ENCODE measurements around the gene MLLT3. TPM values are rescaled to one million over a fixed set of nuclear protein-coding genes. Genes with fewer than 3 reads are reported as not detected.

MLLT3 gene
- total and polyA plus RNA-seq, 8 donors = 6.5 to 48.7 (median 24.4) TPM

GRCh38 chr9:20396509-20396908 lies 225.8 kb downstream of the MLLT3 start:
- 89 to 98% (median 92%) methylated on average over 2 of the region's 2 CpGs for WGBS, 5 donors
- Histone ChIP-seq H3K4me1 (peaks cover 0 to 11% (median 0%) of the 10 kb centered on the region in 4 donors), H3K4me3 (no peak overlapping the region), H3K9me3 (no peaks in the 10 kb centered on the region), H3K36me3 (no peaks in the 10 kb centered on the region), H3K27ac (no peak overlapping the region), H3K27me3 (no peaks in the 10 kb centered on the region)
- no peak for DNase-seq
- intact Hi-C loops (cut with DNase I; ENCODE audit: low total_unique reads) = no loop called here
- TF ChIP-seq POLR2A (IDR thresholded peaks at IDR 0.05) = no peak
- TF ChIP-seq EP300 (IDR thresholded peaks at IDR 0.05) = no peak
- no peak for TF ChIP-seq POLR2AphosphoS5 (IDR thresholded peaks at IDR 0.05)
- TF ChIP-seq, protein P1, sequence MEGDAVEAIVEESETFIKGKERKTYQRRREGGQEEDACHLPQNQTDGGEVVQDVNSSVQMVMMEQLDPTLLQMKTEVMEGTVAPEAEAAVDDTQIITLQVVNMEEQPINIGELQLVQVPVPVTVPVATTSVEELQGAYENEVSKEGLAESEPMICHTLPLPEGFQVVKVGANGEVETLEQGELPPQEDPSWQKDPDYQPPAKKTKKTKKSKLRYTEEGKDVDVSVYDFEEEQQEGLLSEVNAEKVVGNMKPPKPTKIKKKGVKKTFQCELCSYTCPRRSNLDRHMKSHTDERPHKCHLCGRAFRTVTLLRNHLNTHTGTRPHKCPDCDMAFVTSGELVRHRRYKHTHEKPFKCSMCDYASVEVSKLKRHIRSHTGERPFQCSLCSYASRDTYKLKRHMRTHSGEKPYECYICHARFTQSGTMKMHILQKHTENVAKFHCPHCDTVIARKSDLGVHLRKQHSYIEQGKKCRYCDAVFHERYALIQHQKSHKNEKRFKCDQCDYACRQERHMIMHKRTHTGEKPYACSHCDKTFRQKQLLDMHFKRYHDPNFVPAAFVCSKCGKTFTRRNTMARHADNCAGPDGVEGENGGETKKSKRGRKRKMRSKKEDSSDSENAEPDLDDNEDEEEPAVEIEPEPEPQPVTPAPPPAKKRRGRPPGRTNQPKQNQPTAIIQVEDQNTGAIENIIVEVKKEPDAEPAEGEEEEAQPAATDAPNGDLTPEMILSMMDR (IDR thresholded peaks at IDR 0.05) = no peak

DNA sequence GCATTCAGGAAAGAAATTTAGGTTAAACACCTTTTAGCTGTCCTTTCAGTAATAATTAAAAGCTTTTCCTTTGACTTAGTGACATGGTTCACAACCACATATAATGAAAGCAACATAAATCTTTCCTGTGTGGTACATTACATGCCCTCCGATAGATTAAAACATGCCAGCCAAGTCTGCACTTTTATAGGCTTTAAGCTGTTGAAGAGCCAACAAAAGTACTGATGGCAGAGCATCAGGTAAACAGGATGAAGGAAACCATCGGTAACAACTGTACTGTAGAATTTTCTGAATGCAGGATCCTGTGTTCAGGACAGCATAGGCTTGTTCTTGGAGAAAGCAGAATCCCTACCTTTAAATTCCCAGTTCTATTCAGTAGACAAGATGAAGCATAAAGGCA lies 226.6 kb downstream of the MLLT3 start:
- intact Hi-C loops (cut with DNase I; ENCODE audit: low total_unique reads) = no loop called here
- no peaks in the 10 kb centered on the region for H3K9me3 ChIP-seq
- H3K4me1 ChIP-seq = peaks cover 0 to 11% (median 0%) of the 10 kb centered on the region in 4 donors
- no peak for DNase-seq
- no peak overlapping the region for H3K27ac ChIP-seq
- no peaks in the 10 kb centered on the region for H3K27me3 ChIP-seq
- 62 to 84% (median 73%) methylated on average over 2 of the region's 2 CpGs for WGBS, 5 donors
- H3K36me3 ChIP-seq = no peaks in the 10 kb centered on the region
- no peak overlapping the region for H3K4me3 ChIP-seq
- no peak for TF ChIP-seq POLR2A (IDR thresholded peaks at IDR 0.05)
- TF ChIP-seq EP300 (IDR thresholded peaks at IDR 0.05) = no peak
- TF ChIP-seq, protein P1 (IDR thresholded peaks at IDR 0.05) = no peak
- no peak for TF ChIP-seq POLR2AphosphoS5 (IDR thresholded peaks at IDR 0.05)

DNA sequence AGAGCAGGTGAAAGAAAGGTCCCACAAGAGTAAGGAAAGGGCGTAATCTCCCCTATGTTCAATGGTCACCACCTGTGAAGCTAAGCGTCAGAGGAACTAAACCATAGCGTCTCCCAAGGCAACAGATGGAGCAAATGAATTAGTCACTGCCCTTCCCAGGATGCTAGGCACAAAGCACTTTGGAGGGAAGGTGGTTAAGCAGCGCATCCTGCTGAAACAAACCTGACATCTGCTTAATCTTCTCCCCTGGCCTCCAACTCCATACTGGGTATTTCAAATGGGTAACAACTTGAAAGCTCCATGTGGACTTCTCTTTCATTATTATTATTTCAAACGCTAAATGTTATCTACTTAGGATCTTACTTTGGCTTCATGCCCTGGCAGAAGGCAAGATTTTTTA lies 227.3 kb downstream of the MLLT3 start:
- no peaks in the 10 kb centered on the region for H3K27me3 ChIP-seq
- no peaks in the 10 kb centered on the region for H3K36me3 ChIP-seq
- WGBS, 5 donors = 63 to 80% (median 76%) methylated on average over 5 of the region's 5 CpGs
- no peak overlapping the region for H3K4me3 ChIP-seq
- intact Hi-C loops (cut with DNase I; ENCODE audit: low total_unique reads) = no loop called here
- DNase-seq = no peak
- H3K27ac ChIP-seq = no peak overlapping the region
- TF ChIP-seq EP300 (IDR thresholded peaks at IDR 0.05) (no peak), POLR2A (IDR thresholded peaks at IDR 0.05) (no peak), POLR2AphosphoS5 (IDR thresholded peaks at IDR 0.05) (no peak)
- TF ChIP-seq, protein P1 (IDR thresholded peaks at IDR 0.05) = no peak
- H3K4me1 ChIP-seq = peaks cover 0 to 11% (median 0%) of the 10 kb centered on the region in 4 donors
- H3K9me3 ChIP-seq = no peaks in the 10 kb centered on the region

DNA sequence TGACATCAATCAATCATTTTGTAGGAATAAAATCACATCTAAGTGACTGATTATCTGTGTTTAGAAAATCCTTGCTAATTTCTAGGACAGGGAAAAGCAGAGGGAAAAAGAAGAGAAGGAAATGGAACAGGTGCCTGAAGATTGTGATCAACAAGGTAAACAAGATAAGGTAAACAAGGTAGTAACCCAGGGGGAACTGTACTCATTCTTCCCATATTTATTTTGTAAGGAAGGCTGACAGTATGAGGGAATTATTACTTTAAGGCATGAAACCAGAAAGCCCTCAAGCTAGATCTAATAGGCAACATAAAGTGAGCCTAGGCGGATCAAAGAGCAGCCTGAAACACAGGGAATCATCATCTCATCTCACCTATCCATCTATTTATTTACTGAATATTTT lies 231.1 kb downstream of the MLLT3 start:
- H3K27me3 ChIP-seq = no peaks in the 10 kb centered on the region
- intact Hi-C loops (cut with DNase I; ENCODE audit: low total_unique reads) = no loop called here
- H3K36me3 ChIP-seq = no peaks in the 10 kb centered on the region
- DNase-seq = no peak
- peaks cover 0 to 11% (median 0%) of the 10 kb centered on the region in 4 donors for H3K4me1 ChIP-seq
- H3K9me3 ChIP-seq = no peaks in the 10 kb centered on the region
- no peak overlapping the region for H3K4me3 ChIP-seq
- WGBS, 5 donors = 81 to 95% (median 88%) methylated on average over 1 of the region's 1 CpG
- H3K27ac ChIP-seq = no peak overlapping the region
- TF ChIP-seq EP300 (IDR thresholded peaks at IDR 0.05) = no peak
- TF ChIP-seq POLR2A (IDR thresholded peaks at IDR 0.05) = no peak
- TF ChIP-seq, protein P1 (IDR thresholded peaks at IDR 0.05) = no peak
- no peak for TF ChIP-seq POLR2AphosphoS5 (IDR thresholded peaks at IDR 0.05)
